Hepatocyte (in vitro differentiated cells): ENCODE results near the gene NDUFB3. TPM values are rescaled to one million over a fixed set of nuclear protein-coding genes. Genes with fewer than 3 reads are reported as not detected.

Experiments used
- DNase-seq: peaks from one replicate; pipeline ENCODE4 v3.0.0-alpha.2; 2016; ENCODE audit warnings: low spot score
- H2AFZ ChIP-seq: fragments of 200-600 bp; sonication (generic); 2 replicates; pipeline ENCODE4 v1.6.0; 2016; ENCODE audit warnings: antibody characterized with exemption, mild to moderate bottlenecking
- H3K27ac ChIP-seq: fragments of 200-600 bp; sonication (generic); 2 replicates; pipeline ENCODE4 v1.5.1; 2016; ENCODE audit warnings: mild to moderate bottlenecking
- H3K27me3 ChIP-seq: fragments of 200-600 bp; sonication (generic); 2 replicates; pipeline ENCODE4 v1.6.1; 2016
- H3K36me3 ChIP-seq: fragments of 200-600 bp; sonication (generic); replicated peaks from 2 replicates; pipeline ENCODE4 v1.5.1; 2016; ENCODE audit warnings: low read depth; ENCODE audit not compliant: insufficient read depth
- H3K4me1 ChIP-seq: fragments of 200-600 bp; sonication (generic); 2 replicates; pipeline ENCODE4 v1.5.1; 2016; ENCODE audit warnings: mild to moderate bottlenecking, moderate library complexity; ENCODE audit not compliant: insufficient read depth
- H3K4me2 ChIP-seq: fragments of 200-600 bp; sonication (generic); 2 replicates; pipeline ENCODE4 v1.6.0; 2016
- H3K4me3 ChIP-seq: fragments of 200-600 bp; sonication (generic); 2 replicates; pipeline ENCODE4 v1.5.1; 2016; ENCODE audit warnings: mild to moderate bottlenecking
- H3K79me2 ChIP-seq: fragments of 200-600 bp; sonication (generic); 2 replicates; pipeline ENCODE4 v1.6.0; 2017; ENCODE audit warnings: mild to moderate bottlenecking
- H3K9me2 ChIP-seq: fragments of 200-600 bp; sonication (generic); replicated peaks from 2 replicates; pipeline ENCODE4 v1.6.0; 2017; ENCODE audit warnings: mild to moderate bottlenecking; ENCODE audit not compliant: insufficient read depth
- H3K9me3 ChIP-seq: fragments of 200-600 bp; sonication (generic); 2 replicates; pipeline ENCODE4 v1.5.1; 2016; ENCODE audit warnings: low read depth, mild to moderate bottlenecking
- H4K20me1 ChIP-seq: fragments of 200-600 bp; sonication (generic); 2 replicates; pipeline ENCODE4 v1.6.0; 2016; ENCODE audit warnings: mild to moderate bottlenecking; ENCODE audit not compliant: insufficient read depth, poor library complexity, severe bottlenecking
- CTCF ChIP-seq: fragments of 200-600 bp; sonication (generic); IDR thresholded peaks from 2 replicates; pipeline ENCODE4 v1.5.1; 2016; ENCODE audit warnings: antibody characterized with exemption, mild to moderate bottlenecking; ENCODE audit not compliant: poor library complexity
- EZH2 ChIP-seq: fragments of 200-600 bp; sonication (generic); IDR thresholded peaks from 2 replicates; pipeline ENCODE4 v1.6.1; 2016; ENCODE audit warnings: antibody characterized with exemption, mild to moderate bottlenecking, borderline replicate concordance
- EZH2phosphoT487 ChIP-seq: fragments of 200-600 bp; sonication (generic); IDR thresholded peaks from one replicate; pipeline ENCODE4 v1.6.1; 2018; ENCODE audit warnings: antibody characterized with exemption, mild to moderate bottlenecking, low read depth, moderate library complexity; ENCODE audit not compliant: unreplicated experiment, severe bottlenecking
- WGBS: methylation state at CpG from one replicate; pipeline ENCODE4 v1.1.6; 2016; ENCODE audit warnings: low lambda C conversion rate; ENCODE audit errors: missing lambda C conversion rate; 5-methylcytosine and 5-hydroxymethylcytosine counted together
- polyA plus RNA-seq: library from polyadenylated mRNA; unstranded; fragments of >200 nt; fragmentation: Nextera tagmentation; extraction: Ambion mirVana; gene quantifications from 2 replicates; pipeline ENCODE4 v1.2.1, GENCODE V29; 2016
- total RNA-seq: library from RNA; depleted of rRNA; stranded (reverse); fragments of >200 nt; gene quantifications from 2 replicates; pipeline ENCODE4 v1.2.3, GENCODE V29; 2014

The NDUFB3 gene
- total and polyA plus RNA-seq, 2 experiments from 2014 or later = 96.2 to 229 TPM

DNA sequence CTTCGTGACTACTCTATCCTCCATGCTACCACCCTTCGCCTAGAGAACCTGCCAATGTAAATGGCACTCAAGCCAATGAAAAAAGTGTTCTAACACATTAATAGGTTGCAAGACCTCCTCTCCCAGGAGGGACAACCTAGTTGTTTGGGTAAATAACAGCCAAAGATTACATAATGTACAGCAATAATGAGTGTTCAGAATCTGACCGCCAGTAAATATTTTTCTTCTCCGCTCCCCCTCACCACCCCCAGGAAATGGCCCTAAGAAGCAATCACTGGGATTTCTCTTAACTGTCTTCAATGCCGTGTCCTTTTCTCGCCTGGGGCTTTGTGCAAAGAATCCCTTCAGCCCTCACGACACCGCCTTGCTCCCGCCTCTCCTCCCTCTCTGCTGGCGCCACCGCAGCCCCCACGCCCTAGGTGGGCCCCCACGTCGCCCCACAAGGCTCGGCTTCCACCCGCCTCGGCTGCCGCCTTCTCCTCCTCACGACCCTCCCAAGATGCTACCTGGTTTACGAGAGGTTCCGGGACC is 788 bp upstream of the NDUFB3 start:
- 2% methylated on average over 20 of the region's 21 CpGs for WGBS
- H3K9me2 ChIP-seq = no peaks in the 10 kb centered on the region
- peak overlapping the region; percentile 66 for H2AFZ ChIP-seq
- H3K4me3 ChIP-seq = peak overlapping the region; percentile 50
- H4K20me1 ChIP-seq = peaks cover 4% of the 10 kb centered on the region
- peaks cover 79% of the 10 kb centered on the region for H3K79me2 ChIP-seq
- no peaks in the 10 kb centered on the region for H3K27me3 ChIP-seq
- no peaks in the 10 kb centered on the region for H3K36me3 ChIP-seq
- DNase-seq = peak; percentile 33
- H3K4me2 ChIP-seq = peak overlapping the region; percentile 82
- TF ChIP-seq EZH2phosphoT487 = no peak
- TF ChIP-seq EZH2 = no peak
- TF ChIP-seq CTCF = no peak
- peaks cover 21% of the 10 kb centered on the region for H3K4me1 ChIP-seq
- H3K27ac ChIP-seq = peak overlapping the region; percentile 68
- no peaks in the 10 kb centered on the region for H3K9me3 ChIP-seq

GRCh38 chr2:201072201-201072530 is 365 bp downstream of the NDUFB3 start:
- DNase-seq = no peak
- H3K27me3 ChIP-seq = no peaks in the 10 kb centered on the region
- H2AFZ ChIP-seq = peak overlapping the region; percentile 79
- H3K4me2 ChIP-seq = peak overlapping the region; percentile 78
- H3K9me2 ChIP-seq = no peaks in the 10 kb centered on the region
- H3K27ac ChIP-seq = peak overlapping the region; percentile 91
- peak overlapping the region; percentile 50 for H3K4me3 ChIP-seq
- H4K20me1 ChIP-seq = peaks cover 4% of the 10 kb centered on the region
- 9% methylated on average over 5 of the region's 5 CpGs for WGBS
- no peaks in the 10 kb centered on the region for H3K9me3 ChIP-seq
- no peaks in the 10 kb centered on the region for H3K36me3 ChIP-seq
- H3K79me2 ChIP-seq = peaks cover 75% of the 10 kb centered on the region
- peaks cover 21% of the 10 kb centered on the region for H3K4me1 ChIP-seq
- no peak for TF ChIP-seq CTCF

DNA sequence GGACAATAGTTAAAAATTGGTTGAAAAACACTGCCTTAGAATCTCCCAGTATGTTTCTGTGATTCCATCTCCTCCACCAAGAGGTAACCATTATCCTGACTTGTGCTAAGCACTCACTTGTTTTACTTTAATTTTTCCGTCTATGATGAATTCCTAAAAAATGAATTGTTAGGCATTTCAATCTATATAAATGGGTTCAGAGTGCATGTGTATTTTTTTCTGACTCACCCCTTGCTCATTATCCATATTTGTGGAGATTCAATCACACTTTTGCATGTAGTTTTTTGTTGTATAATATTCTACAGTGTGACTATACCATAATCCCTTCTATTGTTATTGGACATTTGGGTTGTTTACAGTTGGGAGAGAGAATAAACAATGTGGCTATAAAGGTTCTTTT is 1.3 kb downstream of the NDUFB3 start:
- no peaks in the 10 kb centered on the region for H3K27me3 ChIP-seq
- H3K36me3 ChIP-seq = no peaks in the 10 kb centered on the region
- H3K9me3 ChIP-seq = no peaks in the 10 kb centered on the region
- no peaks in the 10 kb centered on the region for H3K9me2 ChIP-seq
- DNase-seq = no peak
- H2AFZ ChIP-seq = no peak overlapping the region
- peaks cover 21% of the 10 kb centered on the region for H3K4me1 ChIP-seq
- H3K79me2 ChIP-seq = peaks cover 72% of the 10 kb centered on the region
- H3K4me2 ChIP-seq = peak overlapping the region; percentile 78
- TF ChIP-seq EZH2 (no peak), EZH2phosphoT487 (no peak), CTCF (no peak)
- WGBS = 91% methylated on average over 1 of the region's 1 CpG
- H3K4me3 ChIP-seq = no peak overlapping the region
- no peak overlapping the region for H3K27ac ChIP-seq
- peaks cover 4% of the 10 kb centered on the region for H4K20me1 ChIP-seq

DNA sequence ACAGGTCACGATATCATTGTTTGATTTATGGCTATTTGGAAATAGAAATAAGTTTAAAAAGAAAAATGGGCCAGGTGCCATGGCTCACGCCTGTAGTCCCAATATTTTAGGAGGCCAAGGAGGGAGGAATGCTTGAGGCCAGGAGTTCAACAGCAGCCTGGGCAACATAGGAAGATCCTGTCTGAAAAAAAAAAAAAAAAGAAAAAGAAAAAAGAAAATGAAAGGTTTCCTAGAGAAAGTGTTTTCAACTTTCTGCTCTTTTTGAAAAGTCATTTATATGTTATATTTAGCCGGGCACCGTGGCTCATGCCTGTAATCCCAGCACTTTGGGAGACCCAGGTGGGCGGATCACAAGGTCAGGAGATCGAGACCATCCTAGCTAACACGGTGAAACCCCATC is 3.2 kb downstream of the NDUFB3 start:
- peaks cover 56% of the 10 kb centered on the region for H3K79me2 ChIP-seq
- H3K9me3 ChIP-seq = no peaks in the 10 kb centered on the region
- no peak overlapping the region for H3K4me2 ChIP-seq
- no peak overlapping the region for H2AFZ ChIP-seq
- no peaks in the 10 kb centered on the region for H3K27me3 ChIP-seq
- TF ChIP-seq EZH2 (no peak), EZH2phosphoT487 (no peak), CTCF (no peak)
- 98% methylated on average over 7 of the region's 7 CpGs for WGBS
- no peak overlapping the region for H3K4me3 ChIP-seq
- no peaks in the 10 kb centered on the region for H3K36me3 ChIP-seq
- H4K20me1 ChIP-seq = no peaks in the 10 kb centered on the region
- peaks cover 16% of the 10 kb centered on the region for H3K4me1 ChIP-seq
- no peak for DNase-seq
- no peaks in the 10 kb centered on the region for H3K9me2 ChIP-seq
- H3K27ac ChIP-seq = no peak overlapping the region
